ENCODE data around the gene UHMK1.

Gene UHMK1

GRCh38 chr1:162530988-162531319 lies 33.3 kb downstream of the UHMK1 start:
- no peak for ATAC-seq

- ATAC-seq, result no peak
Observed at GRCh38 chr1:162535501-162535900, 37.9 kb downstream of the UHMK1 start.

GRCh38 chr1:162536511-162536910 lies 38.9 kb downstream of the UHMK1 start:
- no peak for ATAC-seq

- ATAC-seq, result no peak
Observed at GRCh38 chr1:162537216-162537615, 39.6 kb downstream of the UHMK1 start.

GRCh38 chr1:162538815-162539431 lies 41.3 kb downstream of the UHMK1 start:
- peak; percentile 46 to 84 for ATAC-seq

- no peak for ATAC-seq
Observed at GRCh38 chr1:162541619-162542141, 44.1 kb downstream of the UHMK1 start.

GRCh38 chr1:162543228-162543627 lies 45.6 kb downstream of the UHMK1 start:
- ATAC-seq, result no peak

- no peak for ATAC-seq
Observed at GRCh38 chr1:162548170-162548569, 50.6 kb downstream of the UHMK1 start.

GRCh38 chr1:162549001-162549400 lies 51.4 kb downstream of the UHMK1 start:
- ATAC-seq, result no peak

GRCh38 chr1:162550925-162551324 lies 53.3 kb downstream of the UHMK1 start:
- no peak for ATAC-seq

GRCh38 chr1:162551969-162552683 lies 54.5 kb downstream of the UHMK1 start:
- no peak for ATAC-seq

- no peak for ATAC-seq
Observed at GRCh38 chr1:162552684-162553252, 55.1 kb downstream of the UHMK1 start.

GRCh38 chr1:162554258-162554657 lies 56.6 kb downstream of the UHMK1 start:
- no peak for ATAC-seq

GRCh38 chr1:162557536-162557935 lies 59.9 kb downstream of the UHMK1 start:
- ATAC-seq, result no peak

GRCh38 chr1:162560303-162561036 lies 62.9 kb downstream of the UHMK1 start:
- no peak for ATAC-seq

- peak; percentile 95 to 96 for ATAC-seq
Observed at GRCh38 chr1:162561037-162561615, 63.5 kb downstream of the UHMK1 start.

GRCh38 chr1:162561616-162562469 lies 64.2 kb downstream of the UHMK1 start, which contains the start of gene UAP1:
Gene UAP1, plus strand, starts transcription at chr1:162561722. Its CDS starts 4,347 bp downstream, at chr1:162566069.
- ATAC-seq, result peak; percentile 21 to 32

- no peak for ATAC-seq
Observed at GRCh38 chr1:162562470-162562828, 64.8 kb downstream of the UHMK1 start.

GRCh38 chr1:162564762-162565218 lies 67.2 kb downstream of the UHMK1 start:
- no peak for ATAC-seq

GRCh38 chr1:162565460-162565859 lies 67.8 kb downstream of the UHMK1 start:
- ATAC-seq, result no peak

GRCh38 chr1:162566870-162567269 lies 69.3 kb downstream of the UHMK1 start:
- ATAC-seq, result no peak

GRCh38 chr1:162568802-162569201 lies 71.2 kb downstream of the UHMK1 start:
- no peak for ATAC-seq
